ENCODE measurements around the gene STUM.
"Not testable (repeated sequence)": the region's sequence is repeated elsewhere in the genome, so short reads cannot be mapped to it uniquely, and the experiment has no call there.

The STUM gene

GRCh38 chr1:226581650-226582330, 33.2 kb downstream of the STUM start:
- DNase-seq (ENCODE audit: low read depth) = no peak

GRCh38 chr1:226582966-226583365, 34.4 kb downstream of the STUM start:
- DNase-seq (ENCODE audit: low read depth) = no peak

- DNase-seq (ENCODE audit: low read depth) = no peak
These were observed 35.6 kb downstream of the STUM start for GRCh38 chr1:226584164-226584563.

GRCh38 chr1:226586116-226586515, 37.6 kb downstream of the STUM start:
- no peak for DNase-seq (ENCODE audit: low read depth)

- no peak for DNase-seq (ENCODE audit: low read depth)
These were observed 38.3 kb downstream of the STUM start for GRCh38 chr1:226586650-226587422.

GRCh38 chr1:226588484-226588883, 39.9 kb downstream of the STUM start:
- DNase-seq (ENCODE audit: low read depth) = no peak

- no peak for DNase-seq (ENCODE audit: low read depth)
These were observed 40.6 kb downstream of the STUM start for GRCh38 chr1:226589008-226589733.

- DNase-seq (ENCODE audit: low read depth) = no peak
These were observed 42.0 kb downstream of the STUM start for GRCh38 chr1:226590614-226591013.

- DNase-seq (ENCODE audit: low read depth) = no peak
These were observed 45.0 kb downstream of the STUM start for GRCh38 chr1:226593541-226593940.

- no peak for DNase-seq (ENCODE audit: low read depth)
These were observed 48.1 kb downstream of the STUM start for GRCh38 chr1:226596531-226597165.

GRCh38 chr1:226597616-226598454, 49.3 kb downstream of the STUM start:
- DNase-seq (ENCODE audit: low read depth) = no peak

GRCh38 chr1:226598455-226598849, 49.9 kb downstream of the STUM start:
- no peak for DNase-seq (ENCODE audit: low read depth)

GRCh38 chr1:226598955-226599354, 50.4 kb downstream of the STUM start:
- not testable (repeated sequence) for DNase-seq (ENCODE audit: low read depth)

GRCh38 chr1:226599636-226600238, 51.2 kb downstream of the STUM start:
- DNase-seq (ENCODE audit: low read depth) = no peak

GRCh38 chr1:226600254-226600653, 51.7 kb downstream of the STUM start:
- DNase-seq (ENCODE audit: low read depth) = no peak

GRCh38 chr1:226601456-226601855, 52.9 kb downstream of the STUM start:
- DNase-seq (ENCODE audit: low read depth) = no peak

GRCh38 chr1:226602186-226603021, 53.8 kb downstream of the STUM start:
- no peak for DNase-seq (ENCODE audit: low read depth)

GRCh38 chr1:226603022-226603857, 54.7 kb downstream of the STUM start:
- no peak for DNase-seq (ENCODE audit: low read depth)
